Prostate gland (tissue), 2 donors: ENCODE results near the gene TCERG1L. TPM values are rescaled to one million over a fixed set of nuclear protein-coding genes. Genes with fewer than 3 reads are reported as not detected.

Source experiments
- DNase-seq: peaks from one replicate; pipeline ENCODE4 v3.0.0-alpha.2; 2019; ENCODE audit warnings: low spot score
- H3K27ac ChIP-seq, 2 donors: fragments of 200-600 bp; sonication (generic); 2 replicates each; pipeline ENCODE4 v1.5.1; 2017 to 2019
- H3K27me3 ChIP-seq: fragments of 200-600 bp; sonication (generic); replicated peaks from 2 replicates; pipeline ENCODE4 v1.5.1; 2019; ENCODE audit not compliant: insufficient read depth
- H3K36me3 ChIP-seq, 2 donors: fragments of 200-600 bp; sonication (generic); 1 replicate in 1 of 2; 2 replicates in 1 of 2; pipeline versions ENCODE4 v1.5.1 to v1.8.1; 2017 to 2019
- H3K4me1 ChIP-seq: fragments of 200-600 bp; sonication (generic); replicated peaks from 2 replicates; pipeline ENCODE4 v1.5.1; 2019
- H3K4me3 ChIP-seq, 2 donors: fragments of 200-600 bp; sonication (generic); 2 replicates each; pipeline ENCODE4 v1.5.1; 2017 to 2019
- H3K9me3 ChIP-seq: fragments of 200-600 bp; sonication (generic); 2 replicates; pipeline ENCODE4 v1.5.1; 2017
- CTCF ChIP-seq, 4 experiments: fragments of 200-600 bp in 2 of 4; fragments of 450-650 bp in 2 of 4; sonication (generic) in 2 of 4; IDR thresholded peaks; 1 replicate in 3 of 4; 2 replicates in 1 of 4; pipeline ENCODE4 v1.5.1; 2016 to 2019; ENCODE audit warnings: antibody characterized with exemption in 4 of 4, mild to moderate bottlenecking in 2 of 4, moderate library complexity in 2 of 4
- POLR2A ChIP-seq: fragments of 450-650 bp; IDR thresholded peaks from one replicate; pipeline ENCODE4 v1.6.1; 2016; ENCODE audit warnings: antibody characterized with exemption, mild to moderate bottlenecking
- POLR2AphosphoS5 ChIP-seq: sonication (generic); formaldehyde crosslinking; IDR thresholded peaks from one replicate; pipeline ENCODE4 v1.6.1; 2017; ENCODE audit warnings: antibody characterized with exemption
- WGBS: methylation state at CpG from one replicate; pipeline ENCODE4 v1.1.5; 2018; 5-methylcytosine and 5-hydroxymethylcytosine counted together
- intact Hi-C: fragments of 100-400 bp; cut with DNase I; formaldehyde crosslinking; loops from one replicate; pipeline ENCODE4 v1.14.2; 2022
- total RNA-seq, 2 donors: library from RNA; depleted of rRNA; stranded (reverse); fragments of >200 nt; gene quantifications; one replicate each; pipeline ENCODE4 v1.1.0, GENCODE V29; 2016

Gene TCERG1L
- total RNA-seq, 2 donors from 2014 or later, result 0.23 to 4.0 TPM

- Histone ChIP-seq H3K27me3 (no peaks in the 10 kb centered on the region), H3K36me3 (no peaks in the 10 kb centered on the region), H3K4me1 (no peaks in the 10 kb centered on the region), H3K9me3 (no peaks in the 10 kb centered on the region), H3K27ac (no peak overlapping the region), H3K4me3 (no peak overlapping the region)
- TF ChIP-seq POLR2AphosphoS5 (no peak), POLR2A (no peak), CTCF (IDR thresholded peaks at IDR 0.05) (no peak)
- no peak for DNase-seq
- intact Hi-C loops, result no loop called here
- 67% methylated on average over 9 of the region's 11 CpGs for WGBS
Observed at GRCh38 chr10:131220601-131221171, 90.8 kb downstream of the TCERG1L start.

GRCh38 chr10:131219955-131220489, 91.5 kb downstream of the TCERG1L start:
- no peak overlapping the region for H3K4me3 ChIP-seq
- WGBS, result 90% methylated on average over 15 of the region's 15 CpGs
- TF ChIP-seq CTCF (IDR thresholded peaks at IDR 0.05) (no peak), POLR2A (no peak), POLR2AphosphoS5 (no peak)
- intact Hi-C loops, result no loop called here
- H3K4me1 ChIP-seq, result no peaks in the 10 kb centered on the region
- H3K27ac ChIP-seq, result no peak overlapping the region
- H3K36me3 ChIP-seq, result no peaks in the 10 kb centered on the region
- H3K27me3 ChIP-seq, result no peaks in the 10 kb centered on the region
- no peak for DNase-seq
- no peaks in the 10 kb centered on the region for H3K9me3 ChIP-seq

GRCh38 chr10:131219584-131219886, 92.0 kb downstream of the TCERG1L start:
- intact Hi-C loops, result no loop called here
- no peak overlapping the region for H3K27ac ChIP-seq
- 92% methylated on average over 10 of the region's 10 CpGs for WGBS

GRCh38 chr10:131218811-131219583, 92.5 kb downstream of the TCERG1L start:
- Histone ChIP-seq H3K27ac (no peak overlapping the region), H3K4me1 (no peaks in the 10 kb centered on the region), H3K4me3 (no peak overlapping the region), H3K36me3 (no peaks in the 10 kb centered on the region), H3K9me3 (no peaks in the 10 kb centered on the region), H3K27me3 (no peaks in the 10 kb centered on the region)
- TF ChIP-seq POLR2A, result no peak
- no peak for TF ChIP-seq POLR2AphosphoS5
- no peak for TF ChIP-seq CTCF (IDR thresholded peaks at IDR 0.05)
- intact Hi-C loops, result no loop called here
- no peak for DNase-seq
- 92% methylated on average over 16 of the region's 17 CpGs for WGBS

More at GRCh38 chr10:131219584-131219886, 92.0 kb downstream of the TCERG1L start:
- no peak for DNase-seq
- Histone ChIP-seq H3K4me3 (no peak overlapping the region), H3K4me1 (no peaks in the 10 kb centered on the region), H3K27me3 (no peaks in the 10 kb centered on the region), H3K9me3 (no peaks in the 10 kb centered on the region), H3K36me3 (no peaks in the 10 kb centered on the region)
- TF ChIP-seq POLR2A (no peak), CTCF (IDR thresholded peaks at IDR 0.05) (no peak), POLR2AphosphoS5 (no peak)
